OCI-LY1 (cell line): ENCODE data around the gene ENPP3.
"Not testable (repeated sequence)": the region's sequence is repeated elsewhere in the genome, so short reads cannot be mapped to it uniquely, and the experiment has no call there.

ENCODE experiments used
- H2AFZ ChIP-seq: fragments of 200-600 bp; sonication (generic), shearing (Covaris generic); 2 replicates; pipeline ENCODE4 v1.6.0; 2014; ENCODE audit warnings: antibody characterized with exemption, mild to moderate bottlenecking, low read length
- H3F3A ChIP-seq: fragments of 200-600 bp; sonication (generic), shearing (Covaris generic); 2 replicates; pipeline ENCODE4 v1.6.0; 2014; ENCODE audit warnings: mild to moderate bottlenecking, antibody characterized with exemption, low read length, moderate library complexity; ENCODE audit not compliant: insufficient read depth
- H3K27ac ChIP-seq: fragments of 200-600 bp; sonication (generic); 2 replicates; pipeline ENCODE4 v1.5.1; 2014; ENCODE audit warnings: low read length, mixed run types, mild to moderate bottlenecking, low read depth; ENCODE audit not compliant: poor library complexity, severe bottlenecking
- H3K27me3 ChIP-seq: fragments of 200-600 bp; sonication (generic); 2 replicates; pipeline ENCODE4 v1.6.0; 2014; ENCODE audit warnings: antibody characterized with exemption, mild to moderate bottlenecking, low read length, moderate library complexity; ENCODE audit not compliant: insufficient read depth
- H3K36me3 ChIP-seq: fragments of 200-600 bp; sonication (generic); 2 replicates; pipeline ENCODE4 v1.6.1; 2014; ENCODE audit warnings: mild to moderate bottlenecking, antibody characterized with exemption, low read length, moderate library complexity, mixed read lengths; ENCODE audit not compliant: insufficient read depth
- H3K4me1 ChIP-seq: fragments of 200-600 bp; sonication (generic); 2 replicates; pipeline ENCODE4 v1.5.1; 2014; ENCODE audit warnings: mild to moderate bottlenecking, low read length, moderate library complexity; ENCODE audit not compliant: insufficient read depth, severe bottlenecking
- H3K4me2 ChIP-seq: fragments of 200-600 bp; sonication (generic), shearing (Covaris generic); 2 replicates; pipeline ENCODE4 v1.6.1; 2014; ENCODE audit warnings: low read length
- H3K4me3 ChIP-seq: fragments of 200-600 bp; sonication (generic); 2 replicates; pipeline ENCODE4 v1.5.1; 2014; ENCODE audit warnings: low read length, low read depth, mild to moderate bottlenecking, mixed read lengths; ENCODE audit not compliant: poor library complexity, severe bottlenecking
- H3K79me2 ChIP-seq: fragments of 200-600 bp; shearing (Covaris generic); 2 replicates; pipeline ENCODE4 v1.6.1; 2016; ENCODE audit warnings: mixed run types, low read length, mixed read lengths; ENCODE audit not compliant: insufficient read depth
- H3K9ac ChIP-seq: fragments of 200-600 bp; sonication (generic), shearing (Covaris generic); 2 replicates; pipeline ENCODE4 v1.6.1; 2014; ENCODE audit warnings: mild to moderate bottlenecking, low read length, mixed read lengths
- H3K9me2 ChIP-seq: fragments of 200-600 bp; sonication (generic), shearing (Covaris generic); 2 replicates; pipeline ENCODE4 v1.6.1; 2014; ENCODE audit warnings: low read depth, mild to moderate bottlenecking, low read length, mixed read lengths
- H3K9me3 ChIP-seq: fragments of 200-600 bp; shearing (Covaris generic); 2 replicates; pipeline ENCODE4 v1.6.1; 2014; ENCODE audit warnings: low read length, mixed read lengths
- H4K20me1 ChIP-seq: fragments of 200-600 bp; sonication (generic), shearing (Covaris generic); 2 replicates; pipeline ENCODE4 v1.6.0; 2016; ENCODE audit warnings: mild to moderate bottlenecking, low read length; ENCODE audit not compliant: insufficient read depth
- CTCF ChIP-seq: fragments of 200-600 bp; sonication (generic), shearing (Covaris generic); IDR thresholded peaks from 2 replicates; pipeline ENCODE4 v1.5.1; 2017; ENCODE audit warnings: mild to moderate bottlenecking, antibody characterized with exemption, low read length, moderate library complexity, mixed read lengths
- EZH2 ChIP-seq: fragments of 200-600 bp; sonication (generic), shearing (Covaris generic); IDR thresholded peaks from 2 replicates; pipeline ENCODE4 v1.8.0; 2017; ENCODE audit warnings: borderline replicate concordance, mixed run types, mild to moderate bottlenecking, antibody characterized with exemption, low read length, moderate library complexity, mixed read lengths

ENPP3 gene

GRCh38 chr6:131696956-131697355, 59.9 kb downstream of the ENPP3 start:
- H4K20me1 ChIP-seq, result no peaks in the 10 kb centered on the region
- no peak overlapping the region for H3K4me3 ChIP-seq
- no peaks in the 10 kb centered on the region for H3K9me2 ChIP-seq
- H3K27me3 ChIP-seq, result no peaks in the 10 kb centered on the region
- H3K36me3 ChIP-seq, result no peaks in the 10 kb centered on the region
- no peaks in the 10 kb centered on the region for H3K79me2 ChIP-seq
- no peak for TF ChIP-seq EZH2
- TF ChIP-seq CTCF, result no peak
- no peak overlapping the region for H3K4me2 ChIP-seq
- no peak overlapping the region for H3K27ac ChIP-seq
- no peak overlapping the region for H2AFZ ChIP-seq
- H3K9ac ChIP-seq, result no peak overlapping the region
- H3F3A ChIP-seq, result no peaks in the 10 kb centered on the region
- no peaks in the 10 kb centered on the region for H3K9me3 ChIP-seq
- H3K4me1 ChIP-seq, result peaks cover 3% of the 10 kb centered on the region

- H3K4me3 ChIP-seq, H3K4me1 ChIP-seq, H3K79me2 ChIP-seq, H3K9ac ChIP-seq, H3K4me2 ChIP-seq, H3K9me3 ChIP-seq, H4K20me1 ChIP-seq, H3K36me3 ChIP-seq, H3F3A ChIP-seq, H3K9me2 ChIP-seq, H2AFZ ChIP-seq, H3K27me3 ChIP-seq, H3K27ac ChIP-seq: not testable (repeated sequence)
Observed at GRCh38 chr6:131700851-131701250, 63.7 kb downstream of the ENPP3 start.

GRCh38 chr6:131703905-131704304, 66.8 kb downstream of the ENPP3 start:
- H3K9me2 ChIP-seq, H3K27ac ChIP-seq, H3K36me3 ChIP-seq, H3K4me1 ChIP-seq, H3F3A ChIP-seq, H2AFZ ChIP-seq, H3K9ac ChIP-seq, H3K27me3 ChIP-seq, H3K9me3 ChIP-seq, H3K79me2 ChIP-seq, H3K4me3 ChIP-seq, H3K4me2 ChIP-seq, H4K20me1 ChIP-seq: not testable (repeated sequence)

- not testable (repeated sequence) for H4K20me1 ChIP-seq, H3K27ac ChIP-seq
Observed at GRCh38 chr6:131710917-131711316, 73.8 kb downstream of the ENPP3 start, which contains the start of gene CTAGE9. Gene CTAGE9 (minus strand): TSS chr6:131711017. CDS start chr6:131711017, 0 bp downstream.

GRCh38 chr6:131715567-131715966, 78.5 kb downstream of the ENPP3 start:
- H3K36me3 ChIP-seq, H3K79me2 ChIP-seq, H3K27me3 ChIP-seq, H3K9me3 ChIP-seq, H3K4me2 ChIP-seq, H4K20me1 ChIP-seq, H3F3A ChIP-seq, H3K9ac ChIP-seq, H2AFZ ChIP-seq, H3K27ac ChIP-seq, H3K9me2 ChIP-seq, H3K4me1 ChIP-seq, H3K4me3 ChIP-seq: not testable (repeated sequence)

More at GRCh38 chr6:131710917-131711316, 73.8 kb downstream of the ENPP3 start, which contains the start of gene CTAGE9:
- H3K27me3 ChIP-seq, H3K36me3 ChIP-seq, H3K4me1 ChIP-seq, H3F3A ChIP-seq, H2AFZ ChIP-seq, H3K9me2 ChIP-seq, H3K79me2 ChIP-seq, H3K4me3 ChIP-seq, H3K4me2 ChIP-seq, H3K9ac ChIP-seq, H3K9me3 ChIP-seq: not testable (repeated sequence)
